ENCODE results near the gene GBP2. TPM values are rescaled to one million over a fixed set of nuclear protein-coding genes. Genes with fewer than 3 reads are reported as not detected.
A peak's percentile ranks its signal among the peaks of the same experiment; 100 is the strongest.

GBP2 gene
- total RNA-seq (10 to 100 TPM; 17.2 to 33.9 TPM), polyA plus RNA-seq (10 to 100 TPM; 70.4 to 89.2 TPM)
- long read RNA-seq, donor 1, partial matches to known transcripts, result 0 of 1 reads
- long read RNA-seq, donor 1, other reads (novel, unspliced or antisense), result 0 of 1 reads
- long read RNA-seq, donor 2, partial matches to known transcripts, result 0 of 1 reads
- long read RNA-seq, donor 2, other reads (novel, unspliced or antisense), result 0 of 1 reads
- long read RNA-seq, donor 3, partial matches to known transcripts, result 0 of 1 reads
- long read RNA-seq, donor 3, other reads (novel, unspliced or antisense), result 0 of 1 reads
- long read RNA-seq, donor 4, result 0 reads
- long read RNA-seq, donor 5, result 0 reads

GRCh38 chr1:89125913-89126580 lies at the start of gene GBP2:
TSS of gene GBP2 (minus strand) at chr1:89126114. CDS start at chr1:89121966, 4,148 bp downstream.
- peak in 2 of 3 donors; percentile 10 to 63 for DNase-seq
- TF ChIP-seq, protein P1, sequence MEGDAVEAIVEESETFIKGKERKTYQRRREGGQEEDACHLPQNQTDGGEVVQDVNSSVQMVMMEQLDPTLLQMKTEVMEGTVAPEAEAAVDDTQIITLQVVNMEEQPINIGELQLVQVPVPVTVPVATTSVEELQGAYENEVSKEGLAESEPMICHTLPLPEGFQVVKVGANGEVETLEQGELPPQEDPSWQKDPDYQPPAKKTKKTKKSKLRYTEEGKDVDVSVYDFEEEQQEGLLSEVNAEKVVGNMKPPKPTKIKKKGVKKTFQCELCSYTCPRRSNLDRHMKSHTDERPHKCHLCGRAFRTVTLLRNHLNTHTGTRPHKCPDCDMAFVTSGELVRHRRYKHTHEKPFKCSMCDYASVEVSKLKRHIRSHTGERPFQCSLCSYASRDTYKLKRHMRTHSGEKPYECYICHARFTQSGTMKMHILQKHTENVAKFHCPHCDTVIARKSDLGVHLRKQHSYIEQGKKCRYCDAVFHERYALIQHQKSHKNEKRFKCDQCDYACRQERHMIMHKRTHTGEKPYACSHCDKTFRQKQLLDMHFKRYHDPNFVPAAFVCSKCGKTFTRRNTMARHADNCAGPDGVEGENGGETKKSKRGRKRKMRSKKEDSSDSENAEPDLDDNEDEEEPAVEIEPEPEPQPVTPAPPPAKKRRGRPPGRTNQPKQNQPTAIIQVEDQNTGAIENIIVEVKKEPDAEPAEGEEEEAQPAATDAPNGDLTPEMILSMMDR (IDR thresholded peaks at IDR 0.05; ENCODE audit: control extremely low read depth, extremely low read depth), result no peak
- H3K4me3 ChIP-seq, result peak within 1 kb of the TSS; percentile 44
- H3K9ac ChIP-seq (ENCODE audit: insufficient read depth in 1 of 2, low read length in 2 of 2), result no peak within 1 kb of the TSS
- H3K27ac ChIP-seq (ENCODE audit: low read depth in 1 of 2, low read length in 1 of 2), result peak within 1 kb of the TSS; percentile 80 to 89
- no peaks in the 10 kb centered on the region for H3K27me3 ChIP-seq (ENCODE audit: control insufficient read depth in 3 of 3, insufficient read depth in 3 of 3, low read length in 2 of 3)
- H3K9me3 ChIP-seq (ENCODE audit: control insufficient read depth in 4 of 4, insufficient read depth in 3 of 4, low read length in 3 of 4), result no peaks in the 10 kb centered on the region
- 0 to 1% methylated on average over 6 of the region's 6 CpGs for WGBS, 2 donors
- peaks cover 0 to 3% (median 0%) of the 10 kb centered on the region in 4 donors for H3K36me3 ChIP-seq (ENCODE audit: control insufficient read depth in 4 of 4, insufficient read depth in 4 of 4, low read length in 4 of 4)
- H3K4me1 ChIP-seq (ENCODE audit: control insufficient read depth in 5 of 5, insufficient read depth in 5 of 5, low read length in 5 of 5), result peaks cover 0 to 8% (median 4%) of the 10 kb centered on the region in 5 donors
- ATAC-seq (ENCODE audit: insufficient read depth, low FRiP score), result peak; percentile 82

DNA sequence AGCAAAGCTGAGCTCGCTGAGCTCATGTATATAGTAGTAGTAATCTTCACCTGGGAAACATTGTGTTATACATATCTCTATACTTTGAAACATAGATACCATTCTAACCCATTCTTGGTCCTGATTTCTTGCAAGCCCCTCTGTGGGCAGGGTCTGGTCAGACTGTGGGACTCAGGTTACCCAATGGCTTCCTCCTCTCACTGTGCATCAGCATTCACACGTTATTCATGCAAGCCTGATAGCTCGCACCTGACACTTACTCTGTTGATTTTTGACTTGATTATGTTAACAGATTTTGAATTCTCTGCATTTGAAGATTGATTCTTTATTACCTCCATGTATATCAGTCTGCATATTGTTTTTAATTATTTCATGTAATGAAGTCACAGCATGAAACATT lies 48.6 kb upstream of the GBP2 start:
- Histone ChIP-seq H3K27me3 (ENCODE audit: control insufficient read depth in 3 of 3, insufficient read depth in 3 of 3, low read length in 2 of 3) (no peaks in the 10 kb centered on the region), H3K9ac (ENCODE audit: insufficient read depth in 1 of 2, low read length in 2 of 2) (no peak overlapping the region), H3K27ac (ENCODE audit: low read depth in 1 of 2, low read length in 1 of 2) (no peak overlapping the region), H3K9me3 (ENCODE audit: control insufficient read depth in 4 of 4, insufficient read depth in 3 of 4, low read length in 3 of 4) (no peaks in the 10 kb centered on the region), H3K4me1 (ENCODE audit: control insufficient read depth in 5 of 5, insufficient read depth in 5 of 5, low read length in 5 of 5) (no peaks in the 10 kb centered on the region), H3K36me3 (ENCODE audit: control insufficient read depth in 4 of 4, insufficient read depth in 4 of 4, low read length in 4 of 4) (no peaks in the 10 kb centered on the region), H3K4me3 (no peak overlapping the region)
- ATAC-seq (ENCODE audit: insufficient read depth, low FRiP score), result no peak
- TF ChIP-seq, protein P1 (IDR thresholded peaks at IDR 0.05; ENCODE audit: control extremely low read depth, extremely low read depth), result no peak
- 92% methylated on average over 3 of the region's 3 CpGs for WGBS, 2 donors
- no peak for DNase-seq

- Histone ChIP-seq H3K27me3 (ENCODE audit: control insufficient read depth in 3 of 3, insufficient read depth in 3 of 3, low read length in 2 of 3) (no peaks in the 10 kb centered on the region), H3K27ac (ENCODE audit: low read depth in 1 of 2, low read length in 1 of 2) (no peak overlapping the region), H3K9ac (ENCODE audit: insufficient read depth in 1 of 2, low read length in 2 of 2) (no peak overlapping the region), H3K36me3 (ENCODE audit: control insufficient read depth in 4 of 4, insufficient read depth in 4 of 4, low read length in 4 of 4) (no peaks in the 10 kb centered on the region), H3K4me1 (ENCODE audit: control insufficient read depth in 5 of 5, insufficient read depth in 5 of 5, low read length in 5 of 5) (peaks cover 0 to 4% (median 0%) of the 10 kb centered on the region in 5 donors), H3K9me3 (ENCODE audit: control insufficient read depth in 4 of 4, insufficient read depth in 3 of 4, low read length in 3 of 4) (no peaks in the 10 kb centered on the region), H3K4me3 (no peak overlapping the region)
- DNase-seq, result no peak
- TF ChIP-seq, protein P1 (IDR thresholded peaks at IDR 0.05; ENCODE audit: control extremely low read depth, extremely low read depth), result no peak
- ATAC-seq (ENCODE audit: insufficient read depth, low FRiP score), result no peak
- 80 to 98% methylated on average over 4 of the region's 4 CpGs for whole genome bisulfite sequencing, 2 donors
Observed at GRCh38 chr1:89172468-89173143, 46.7 kb upstream of the GBP2 start.

Data from lung (tissue), 16 donors.